Islet precursor cell (in vitro differentiated cells): Measurements from ENCODE around the gene MBP.
"Not testable (repeated sequence)": the region's sequence is repeated elsewhere in the genome, so short reads cannot be mapped to it uniquely, and the experiment has no call there.

Source experiments
- DNase-seq: peaks from one replicate; pipeline ENCODE4 v3.0.0-alpha.2; 2018

MBP gene

GRCh38 chr18:77044866-77045664 lies 87.5 kb downstream of the MBP start:
- DNase-seq = no peak

GRCh38 chr18:77043541-77044280 lies 88.9 kb downstream of the MBP start:
- no peak for DNase-seq

- DNase-seq = no peak
Observed at GRCh38 chr18:77042583-77042982, 90.0 kb downstream of the MBP start.

- no peak for DNase-seq
Observed at GRCh38 chr18:77039196-77040130, 93.1 kb downstream of the MBP start.

GRCh38 chr18:77038182-77038858 lies 94.3 kb downstream of the MBP start:
- DNase-seq = no peak

- DNase-seq = no peak
Observed at GRCh38 chr18:77037567-77037966, 95.0 kb downstream of the MBP start.

GRCh38 chr18:77035380-77036187 lies 97.0 kb downstream of the MBP start:
- DNase-seq = no peak

GRCh38 chr18:77033575-77033974 lies 99.0 kb downstream of the MBP start:
- DNase-seq = no peak

- DNase-seq = no peak
Observed at GRCh38 chr18:77032181-77032701, 100.3 kb downstream of the MBP start.

GRCh38 chr18:77031662-77032061 lies 100.9 kb downstream of the MBP start:
- no peak for DNase-seq

- DNase-seq = no peak
Observed at GRCh38 chr18:77030201-77030600, 102.4 kb downstream of the MBP start.

- DNase-seq = no peak
Observed at GRCh38 chr18:77025831-77026363, 106.7 kb downstream of the MBP start.

- no peak for DNase-seq
Observed at GRCh38 chr18:77025123-77025522, 107.5 kb downstream of the MBP start.

GRCh38 chr18:77024476-77024875 lies 108.1 kb downstream of the MBP start:
- no peak for DNase-seq

- DNase-seq = no peak
Observed at GRCh38 chr18:77023102-77023782, 109.3 kb downstream of the MBP start.

- no peak for DNase-seq
Observed at GRCh38 chr18:77022556-77022955, 110.0 kb downstream of the MBP start.

GRCh38 chr18:77022116-77022515 lies 110.5 kb downstream of the MBP start:
- DNase-seq = no peak

GRCh38 chr18:77021478-77021877 lies 111.1 kb downstream of the MBP start:
- DNase-seq = not testable (repeated sequence)

GRCh38 chr18:77021075-77021474 lies 111.5 kb downstream of the MBP start:
- no peak for DNase-seq

- DNase-seq = no peak
Observed at GRCh38 chr18:77020561-77020960, 112.0 kb downstream of the MBP start.

- DNase-seq = no peak
Observed at GRCh38 chr18:77019641-77020040, 112.9 kb downstream of the MBP start.
